ENCODE measurements around the gene CPA5. TPM values are rescaled to one million over a fixed set of nuclear protein-coding genes. Genes with fewer than 3 reads are reported as not detected.

The CPA5 gene
- total RNA-seq, 1 experiment from 2014 or later = not detected

DNA sequence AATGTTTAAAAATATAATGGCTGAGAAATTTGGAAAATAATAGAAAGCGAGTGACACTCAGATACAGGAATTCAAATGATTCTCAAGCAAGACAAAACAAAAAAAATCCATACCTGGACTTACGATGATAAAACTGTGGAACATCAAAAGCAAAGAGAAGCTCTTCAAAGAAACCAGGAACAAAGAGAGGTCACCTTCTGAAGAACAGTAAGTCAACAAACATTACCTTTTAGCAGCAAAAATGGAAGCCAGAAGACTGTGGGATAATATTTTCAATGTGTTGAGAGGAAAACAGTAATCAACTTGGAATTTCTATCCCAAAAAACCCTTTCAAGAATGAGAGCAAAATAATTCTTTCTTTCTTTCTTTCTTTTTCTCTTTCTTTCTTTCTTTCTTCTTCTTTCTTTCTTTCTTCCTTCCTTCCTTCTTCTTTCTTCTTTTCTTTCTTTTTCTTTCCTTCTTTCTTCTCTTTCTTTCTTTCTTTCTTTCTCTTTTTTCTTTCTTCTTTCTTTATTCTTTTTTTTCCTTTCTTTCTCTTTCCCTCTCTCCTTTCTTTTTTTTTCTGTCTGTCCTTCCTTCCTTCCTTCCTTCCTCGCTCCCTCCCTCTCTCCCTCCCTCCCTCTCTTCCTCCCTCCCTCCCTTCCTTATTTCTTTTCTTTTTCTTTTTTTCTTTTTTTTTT is 1.8 kb upstream of the CPA5 start:
- Mint-ChIP-seq H3K36me3 (ENCODE audit: insufficient read depth in 1 of 3, low read depth in 3 of 3) (no peaks in the 10 kb centered on the region), H3K4me3 (no peak overlapping the region), H3K9me3 (no peaks in the 10 kb centered on the region; a peak in 1 of 5 replicates), H3K27ac (no peak overlapping the region), H3K27me3 (ENCODE audit: low read depth) (peaks cover 1% of the 10 kb centered on the region), H3K4me1 (peaks cover 34 to 40% of the 10 kb centered on the region in 2 experiments)
- DNase-seq = no peak
- H3K18ac ChIP-seq (ENCODE audit: insufficient read length, low read depth, low read length) = no peak overlapping the region
- no peaks in the 10 kb centered on the region for H3K27me3 ChIP-seq (ENCODE audit: insufficient read depth, low read length)
- WGBS (ENCODE audit: extremely low coverage, insufficient read length, low lambda C conversion rate) = no CpG with 5 or more reads among the region's 3 CpGs
- H2BK20ac ChIP-seq (ENCODE audit: low read depth, low read length, poor library complexity, severe bottlenecking) = no peak overlapping the region
- H3T11ph ChIP-seq (ENCODE audit: low read length) = no peak overlapping the region
- H2BK5ac ChIP-seq (ENCODE audit: insufficient read length, low read length) = no peak overlapping the region
- no peak overlapping the region for H4K5ac ChIP-seq (ENCODE audit: insufficient read length, low read depth, low read length)
- H3K9ac ChIP-seq (ENCODE audit: extremely low read depth, insufficient read length, low read length) = no peak overlapping the region
- no peak overlapping the region for H4K91ac ChIP-seq (ENCODE audit: insufficient read length, low read depth, low read length)
- H2BK15ac ChIP-seq (ENCODE audit: low read depth, low read length) = no peak overlapping the region
- no peak overlapping the region for H2AFZ ChIP-seq (ENCODE audit: low read length)
- H3K9me3 ChIP-seq (ENCODE audit: control insufficient read depth, low read depth, low read length) = no peaks in the 10 kb centered on the region
- no peaks in the 10 kb centered on the region for H4K20me1 ChIP-seq (ENCODE audit: control insufficient read depth, insufficient read depth, insufficient read length)
- no peak overlapping the region for H3K56ac ChIP-seq (ENCODE audit: insufficient read length, low read depth, low read length)
- H3K4me1 ChIP-seq (ENCODE audit: insufficient read depth, low read length) = peaks cover 11% of the 10 kb centered on the region
- TF ChIP-seq CTCF (conservative IDR thresholded peaks at IDR 0.05) = no peak
- H3K27ac ChIP-seq (ENCODE audit: insufficient read length, low read depth, low read length) = no peak overlapping the region
- no peak overlapping the region for H3K23ac ChIP-seq (ENCODE audit: insufficient read length, low read depth, low read length)
- no peak overlapping the region for H4K8ac ChIP-seq (replicated peaks; ENCODE audit: insufficient read length, low read depth, low read length)
- H2AK5ac ChIP-seq (ENCODE audit: insufficient read length, low read length) = no peak overlapping the region
- H3K79me1 ChIP-seq (ENCODE audit: insufficient read depth, low read depth, low read length, poor library complexity, severe bottlenecking) = no peaks in the 10 kb centered on the region
- no peak overlapping the region for H2BK120ac ChIP-seq (ENCODE audit: low read depth, low read length, poor library complexity, severe bottlenecking)
- no peak overlapping the region for H3K4ac ChIP-seq (ENCODE audit: low read depth, low read length)
- no peak overlapping the region for H3K14ac ChIP-seq (ENCODE audit: insufficient read depth, low read length)
- H3K4me2 ChIP-seq (ENCODE audit: insufficient read depth, insufficient read length, low read length) = no peak overlapping the region
- no peak overlapping the region for H2BK12ac ChIP-seq (ENCODE audit: insufficient read length, low read depth, low read length)
- no peaks in the 10 kb centered on the region for H3K79me2 ChIP-seq (ENCODE audit: insufficient read depth, low read length)
- no peaks in the 10 kb centered on the region for H3K23me2 ChIP-seq (ENCODE audit: insufficient read length, low read depth, low read length, poor library complexity, severe bottlenecking)
